ENCODE results near the gene CYP27A1.

The CYP27A1 gene

DNA sequence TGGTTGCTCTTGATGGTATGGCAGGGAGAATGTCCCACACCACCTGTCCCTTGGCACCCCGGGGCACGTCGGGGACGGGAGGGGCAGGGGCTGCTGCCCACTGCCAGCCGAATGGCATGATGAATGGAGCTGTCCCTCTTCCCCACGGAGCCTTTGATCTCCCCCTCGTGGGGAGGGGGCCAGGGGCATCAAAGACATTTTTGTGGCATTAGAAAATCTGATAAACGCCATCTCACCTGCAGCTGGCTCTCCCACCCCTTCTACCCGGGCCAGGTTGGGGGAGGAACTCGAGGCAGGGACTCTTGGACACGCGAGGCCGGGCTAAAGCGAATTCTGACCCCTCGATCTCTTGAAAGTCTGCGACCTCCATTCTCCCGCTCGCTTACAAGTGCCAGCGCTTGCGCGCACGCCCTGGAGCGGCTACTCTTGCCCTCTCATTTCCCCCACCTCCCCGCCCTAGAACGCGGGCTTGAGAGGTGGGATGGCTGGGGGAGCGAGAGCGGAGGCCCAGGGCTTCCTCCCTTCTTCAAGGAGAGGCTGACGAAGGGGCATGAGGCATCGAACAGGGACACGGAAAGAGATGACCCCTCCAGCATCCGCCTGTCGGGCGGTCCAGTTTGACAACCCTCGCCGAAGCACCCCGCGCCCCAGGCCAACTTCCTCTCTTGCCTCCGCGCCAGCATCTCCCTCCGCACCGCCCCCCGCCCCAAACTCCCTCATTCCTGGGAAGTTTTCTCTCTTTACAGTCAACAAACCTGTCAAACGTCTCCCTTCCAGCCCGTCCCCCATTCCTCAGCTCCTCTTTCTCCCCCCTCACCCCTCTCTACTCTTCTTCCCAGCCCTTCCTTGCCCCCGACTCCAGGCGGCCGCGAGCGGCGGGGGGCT, 77.0 kb downstream of the CYP27A1 start:
- Histone ChIP-seq H3K4me1 (ENCODE audit: insufficient read depth, low read length, severe bottlenecking) (no peaks in the 10 kb centered on the region), H3K9ac (ENCODE audit: low read length) (no peak overlapping the region), H4K20me1 (ENCODE audit: insufficient read depth, low read length) (no peaks in the 10 kb centered on the region), H3K36me3 (ENCODE audit: insufficient read depth, low read length) (no peaks in the 10 kb centered on the region), H3K4me3 (ENCODE audit: low read depth, low read length, poor library complexity, severe bottlenecking) (no peak overlapping the region), H3K9me3 (ENCODE audit: low read length) (no peaks in the 10 kb centered on the region), H3F3A (ENCODE audit: insufficient read depth, low read length) (no peaks in the 10 kb centered on the region), H3K4me2 (ENCODE audit: low read length) (no peak overlapping the region), H3K27ac (ENCODE audit: low read depth, low read length, poor library complexity, severe bottlenecking) (no peak overlapping the region), H3K9me2 (ENCODE audit: low read depth, low read length) (no peaks in the 10 kb centered on the region), H3K79me2 (ENCODE audit: insufficient read depth, low read length) (no peaks in the 10 kb centered on the region), H3K27me3 (ENCODE audit: insufficient read depth, low read length) (peaks cover 23% of the 10 kb centered on the region; the same call in 1 of the 2 replicates), H2AFZ (ENCODE audit: low read length) (no peak overlapping the region)
- TF ChIP-seq, protein P1, sequence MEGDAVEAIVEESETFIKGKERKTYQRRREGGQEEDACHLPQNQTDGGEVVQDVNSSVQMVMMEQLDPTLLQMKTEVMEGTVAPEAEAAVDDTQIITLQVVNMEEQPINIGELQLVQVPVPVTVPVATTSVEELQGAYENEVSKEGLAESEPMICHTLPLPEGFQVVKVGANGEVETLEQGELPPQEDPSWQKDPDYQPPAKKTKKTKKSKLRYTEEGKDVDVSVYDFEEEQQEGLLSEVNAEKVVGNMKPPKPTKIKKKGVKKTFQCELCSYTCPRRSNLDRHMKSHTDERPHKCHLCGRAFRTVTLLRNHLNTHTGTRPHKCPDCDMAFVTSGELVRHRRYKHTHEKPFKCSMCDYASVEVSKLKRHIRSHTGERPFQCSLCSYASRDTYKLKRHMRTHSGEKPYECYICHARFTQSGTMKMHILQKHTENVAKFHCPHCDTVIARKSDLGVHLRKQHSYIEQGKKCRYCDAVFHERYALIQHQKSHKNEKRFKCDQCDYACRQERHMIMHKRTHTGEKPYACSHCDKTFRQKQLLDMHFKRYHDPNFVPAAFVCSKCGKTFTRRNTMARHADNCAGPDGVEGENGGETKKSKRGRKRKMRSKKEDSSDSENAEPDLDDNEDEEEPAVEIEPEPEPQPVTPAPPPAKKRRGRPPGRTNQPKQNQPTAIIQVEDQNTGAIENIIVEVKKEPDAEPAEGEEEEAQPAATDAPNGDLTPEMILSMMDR (IDR thresholded peaks at IDR 0.05; ENCODE audit: low read length) = no peak
- TF ChIP-seq EZH2 (IDR thresholded peaks at IDR 0.05; ENCODE audit: borderline replicate concordance, low read length) = no peak

DNA sequence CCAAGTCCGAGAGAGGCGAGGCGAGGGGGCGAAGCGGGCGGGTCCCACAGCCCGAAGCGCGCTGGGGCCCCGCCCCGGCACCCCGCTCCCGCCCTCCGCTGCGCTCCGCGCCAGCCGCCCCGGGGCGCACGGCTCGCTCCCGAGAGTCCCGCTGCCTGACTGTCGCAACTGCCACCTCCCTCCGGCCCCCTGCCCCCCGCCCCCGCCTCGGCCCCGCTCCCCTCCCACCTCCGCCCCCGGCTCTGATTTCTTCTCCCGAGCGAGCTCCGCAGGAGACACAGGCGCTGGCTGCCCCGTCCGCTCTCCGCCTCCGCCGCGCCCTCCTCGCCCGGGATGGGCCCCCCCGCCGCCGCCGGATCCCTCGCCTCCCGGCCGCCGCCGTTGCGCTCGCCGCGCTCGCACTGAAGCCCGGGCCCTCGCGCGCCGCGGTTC, 77.6 kb downstream of the CYP27A1 start, which contains the start of gene WNT6:
WNT6 (plus strand) TSS at position 250 of the 432 bp plus-strand sequence. CDS start 233 bp downstream, outside the sequence.
- Histone ChIP-seq H3K4me2 (ENCODE audit: low read length) (no peak within 1 kb of the TSS), H3K9ac (ENCODE audit: low read length) (no peak within 1 kb of the TSS), H3F3A (ENCODE audit: insufficient read depth, low read length) (no peaks in the 10 kb centered on the region), H2AFZ (ENCODE audit: low read length) (no peak within 1 kb of the TSS), H3K27ac (ENCODE audit: low read depth, low read length, poor library complexity, severe bottlenecking) (no peak within 1 kb of the TSS), H3K36me3 (ENCODE audit: insufficient read depth, low read length) (no peaks in the 10 kb centered on the region), H4K20me1 (ENCODE audit: insufficient read depth, low read length) (no peaks in the 10 kb centered on the region), H3K9me3 (ENCODE audit: low read length) (no peaks in the 10 kb centered on the region), H3K4me1 (ENCODE audit: insufficient read depth, low read length, severe bottlenecking) (no peaks in the 10 kb centered on the region), H3K9me2 (ENCODE audit: low read depth, low read length) (no peaks in the 10 kb centered on the region), H3K4me3 (ENCODE audit: low read depth, low read length, poor library complexity, severe bottlenecking) (no peak within 1 kb of the TSS), H3K27me3 (ENCODE audit: insufficient read depth, low read length) (peaks cover 21% of the 10 kb centered on the region; the same call in 1 of the 2 replicates), H3K79me2 (ENCODE audit: insufficient read depth, low read length) (no peaks in the 10 kb centered on the region)
- TF ChIP-seq, protein P1 (IDR thresholded peaks at IDR 0.05; ENCODE audit: low read length) = no peak
- TF ChIP-seq EZH2 (IDR thresholded peaks at IDR 0.05; ENCODE audit: borderline replicate concordance, low read length) = no peak

DNA sequence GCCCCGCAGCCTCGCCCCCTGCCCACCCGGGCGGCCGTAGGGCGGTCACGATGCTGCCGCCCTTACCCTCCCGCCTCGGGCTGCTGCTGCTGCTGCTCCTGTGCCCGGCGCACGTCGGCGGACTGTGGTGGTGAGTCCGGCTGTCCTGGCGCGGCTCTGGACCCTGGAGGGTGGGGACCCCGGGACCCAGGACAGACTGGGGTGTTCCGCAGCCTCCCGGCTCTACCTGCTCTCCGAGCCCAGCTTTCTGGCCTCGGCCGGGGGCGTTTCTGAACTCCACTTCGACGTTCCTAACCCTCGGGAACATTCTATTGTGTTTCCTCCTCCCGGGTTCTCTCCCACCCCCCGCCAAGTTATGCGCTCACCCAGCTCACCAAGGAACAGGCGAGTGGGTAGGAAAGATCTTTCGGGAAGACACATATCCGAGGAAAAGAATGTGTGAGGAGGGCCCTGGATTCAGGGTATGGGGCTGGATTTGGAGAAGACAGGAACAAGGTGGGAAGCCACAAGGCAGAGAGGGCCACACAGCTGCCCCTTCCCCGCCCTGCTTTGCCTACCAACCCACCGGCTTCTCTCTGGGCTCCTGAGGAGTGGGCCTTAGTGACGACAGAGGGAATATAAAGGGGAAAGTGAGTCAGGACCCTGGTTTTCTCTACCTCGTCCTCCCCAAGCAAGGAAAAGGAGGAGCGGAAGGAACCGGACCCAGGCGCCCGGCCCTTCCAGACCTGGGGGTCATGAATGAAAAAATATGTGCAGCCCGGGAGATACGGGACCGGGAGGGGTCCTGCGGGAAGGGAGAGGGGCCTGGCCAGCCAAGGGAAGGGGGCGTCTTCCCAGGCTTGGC, 78.3 kb downstream of the CYP27A1 start:
- no peak overlapping the region for H3K9ac ChIP-seq (ENCODE audit: low read length)
- peaks cover 18% of the 10 kb centered on the region; the same call in 1 of the 2 replicates for H3K27me3 ChIP-seq (ENCODE audit: insufficient read depth, low read length)
- H3K27ac ChIP-seq (ENCODE audit: low read depth, low read length, poor library complexity, severe bottlenecking) = no peak overlapping the region
- no peaks in the 10 kb centered on the region for H3K36me3 ChIP-seq (ENCODE audit: insufficient read depth, low read length)
- H3K4me1 ChIP-seq (ENCODE audit: insufficient read depth, low read length, severe bottlenecking) = no peaks in the 10 kb centered on the region
- no peaks in the 10 kb centered on the region for H3K79me2 ChIP-seq (ENCODE audit: insufficient read depth, low read length)
- no peak overlapping the region for H3K4me3 ChIP-seq (ENCODE audit: low read depth, low read length, poor library complexity, severe bottlenecking)
- H3F3A ChIP-seq (ENCODE audit: insufficient read depth, low read length) = no peaks in the 10 kb centered on the region
- TF ChIP-seq EZH2 (IDR thresholded peaks at IDR 0.05; ENCODE audit: borderline replicate concordance, low read length) = no peak
- TF ChIP-seq, protein P1 (IDR thresholded peaks at IDR 0.05; ENCODE audit: low read length) = no peak
- H2AFZ ChIP-seq (ENCODE audit: low read length) = no peak overlapping the region
- no peaks in the 10 kb centered on the region for H4K20me1 ChIP-seq (ENCODE audit: insufficient read depth, low read length)
- H3K4me2 ChIP-seq (ENCODE audit: low read length) = no peak overlapping the region
- H3K9me3 ChIP-seq (ENCODE audit: low read length) = no peaks in the 10 kb centered on the region
- no peaks in the 10 kb centered on the region for H3K9me2 ChIP-seq (ENCODE audit: low read depth, low read length)
